GM18526 (cell line): ENCODE data around the gene C1orf53.

Source experiments
- POLR2A ChIP-seq: IDR thresholded peaks from 3 replicates; pipeline ENCODE4 v1.6.1; 2011; ENCODE audit not compliant: insufficient read length; ENCODE audit errors: extremely low read depth

C1orf53 gene

GRCh38 chr1:197937892-197938291, 35.5 kb downstream of the C1orf53 start:
- TF ChIP-seq POLR2A, result no peak

DNA sequence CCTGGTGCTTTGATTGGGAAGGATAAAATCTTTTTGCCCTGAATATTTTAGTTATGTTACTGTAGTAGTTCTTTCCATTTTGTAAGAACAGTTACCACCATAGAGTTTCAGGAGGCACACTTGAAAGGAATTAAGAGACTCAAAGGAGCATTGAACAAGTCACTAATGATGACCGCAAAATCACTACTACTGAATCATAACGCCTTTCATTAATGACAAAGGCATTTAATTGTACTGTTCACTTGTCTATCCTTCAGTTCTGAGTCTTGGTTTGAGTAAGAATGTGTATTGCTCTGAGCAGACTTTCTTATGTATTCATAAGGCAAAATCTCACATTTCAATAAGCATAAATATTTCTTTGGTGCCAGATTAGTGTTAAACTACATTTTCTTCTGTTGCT, 39.6 kb downstream of the C1orf53 start:
- TF ChIP-seq POLR2A, result no peak

GRCh38 chr1:197944485-197944884, 42.1 kb downstream of the C1orf53 start:
- no peak for TF ChIP-seq POLR2A

- no peak for TF ChIP-seq POLR2A
These were observed 46.8 kb downstream of the C1orf53 start for GRCh38 chr1:197948926-197949899.

GRCh38 chr1:197951089-197951488, 48.7 kb downstream of the C1orf53 start:
- TF ChIP-seq POLR2A, result no peak

DNA sequence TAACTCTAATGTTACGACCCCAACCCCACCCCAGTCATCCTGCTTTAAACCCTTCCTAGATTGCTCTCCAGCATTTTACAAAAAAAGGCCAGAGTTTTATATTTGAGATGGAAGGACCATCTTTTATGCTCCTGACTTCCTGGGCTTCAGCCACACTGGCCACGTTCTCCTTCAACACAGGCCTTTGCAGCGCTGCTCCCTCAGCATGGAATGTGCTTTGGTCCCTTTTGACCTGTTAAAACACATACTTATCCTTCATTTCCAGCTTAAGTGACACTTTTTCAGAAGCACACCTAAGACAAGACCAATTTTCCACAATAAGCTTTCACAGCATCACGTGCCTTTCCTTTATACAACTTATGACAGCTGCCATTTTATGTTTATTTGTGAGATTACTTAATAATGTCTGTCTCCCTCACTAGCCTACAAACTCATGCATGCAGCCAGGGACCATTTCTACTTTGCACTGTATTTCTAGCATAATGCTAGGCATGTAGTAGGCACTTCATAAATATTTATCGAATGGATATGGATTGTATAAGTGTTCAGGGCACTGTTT, 49.3 kb downstream of the C1orf53 start:
- no peak for TF ChIP-seq POLR2A

- no peak for TF ChIP-seq POLR2A
These were observed 52.4 kb downstream of the C1orf53 start for GRCh38 chr1:197954718-197955418.

DNA sequence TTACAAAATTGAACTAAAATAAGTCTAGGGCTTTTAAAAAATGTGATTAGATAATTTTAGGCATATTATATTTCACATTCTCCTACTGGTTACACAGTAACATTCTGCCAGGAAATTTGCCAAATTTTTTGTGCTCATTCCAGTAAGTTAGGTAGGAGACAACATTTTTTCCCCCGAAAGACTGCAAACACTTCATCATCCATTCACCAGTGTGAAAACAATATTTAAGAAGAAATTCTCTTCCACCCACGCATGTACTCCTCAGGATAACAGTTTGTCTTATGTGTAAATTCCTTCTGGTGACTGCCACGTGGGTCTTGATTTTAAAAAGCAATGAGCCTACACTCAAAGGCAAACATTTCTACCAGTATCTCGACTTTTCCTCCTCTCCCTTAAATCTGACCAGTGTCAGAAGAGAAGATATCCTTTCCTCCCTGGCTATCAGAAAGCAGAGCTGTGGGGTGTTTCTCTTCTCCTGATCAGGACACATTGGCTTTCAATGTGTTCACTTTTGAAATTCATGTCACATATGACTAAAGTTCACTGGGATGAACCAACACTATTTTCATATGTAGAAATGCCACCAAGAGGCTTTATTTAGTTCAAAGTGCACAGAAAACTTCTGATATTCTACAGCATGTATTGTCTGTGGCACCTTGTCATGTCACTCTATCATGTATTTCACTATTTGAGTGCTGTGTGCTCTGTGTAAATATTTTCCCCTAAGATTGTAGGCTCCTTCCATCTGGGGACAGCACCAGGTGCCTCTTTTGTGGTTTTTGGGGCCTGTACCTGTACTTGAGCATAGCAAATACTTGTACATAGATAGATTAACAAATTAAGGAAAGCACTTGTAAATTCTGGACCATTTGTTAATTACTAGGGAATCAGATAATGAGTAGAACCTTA, 53.3 kb downstream of the C1orf53 start:
- no peak for TF ChIP-seq POLR2A
